AG04449 (cell line): ENCODE data around the gene TLCD3B.

Experiments used
- CTCF ChIA-PET: fragments of 350-600 bp; formaldehyde crosslinking; extraction: SDS; loops from one replicate; lab custom pipeline; 2021; ENCODE audit warnings: antibody characterized with exemption; lab: Yijun Ruan, JAX
- POLR2A ChIA-PET: fragments of 400-600, 350-600 bp; formaldehyde crosslinking; extraction: SDS; loops from one replicate; lab custom pipeline; 2020; ENCODE audit warnings: antibody characterized with exemption, inconsistent platforms; lab: Yijun Ruan, JAX
- DNase-seq: peaks from one replicate; pipeline ENCODE4 v3.0.0-alpha.2; 2010; ENCODE audit warnings: low read depth, low spot score
- H3K4me3 ChIP-seq: 2 replicates; pipeline ENCODE4 v1.5.1; 2011; ENCODE audit warnings: low read depth, mild to moderate bottlenecking, control low read depth, low read length
- CTCF ChIP-seq: IDR thresholded peaks from one replicate; pipeline ENCODE4 v1.5.1; 2011; ENCODE audit warnings: mild to moderate bottlenecking, moderate library complexity, low read length, control low read depth, inconsistent platforms; ENCODE audit not compliant: insufficient read depth; ENCODE audit errors: missing control alignments

TLCD3B gene

GRCh38 chr16:30067584-30067916, 36.5 kb upstream of the TLCD3B start:
- no peak for DNase-seq
- ChIA-PET POLR2A (interaction anchor here (3.0 to 3.5 kb wide), 3 partner anchors 10 to 24 kb away, joined by 24 to 66 read pairs (median 36); partner anchors contain the start of genes PPP4C and TBX6), CTCF (interaction anchor here (0.7 to 3.0 kb wide), 6 partner anchors 9 to 25 kb away, joined by 3 to 12 read pairs (median 7); a partner anchor contains a TSS)
- H3K4me3 ChIP-seq = peak overlapping the region; percentile 99
- no peak for TF ChIP-seq CTCF

GRCh38 chr16:30066761-30067583, 35.9 kb upstream of the TLCD3B start:
- POLR2A ChIA-PET = interaction anchor here (3.0 to 3.5 kb wide), 3 partner anchors 10 to 24 kb away, joined by 24 to 66 read pairs (median 36); partner anchors contain the start of genes PPP4C and TBX6

GRCh38 chr16:30065943-30066760, 35.1 kb upstream of the TLCD3B start:
- CTCF ChIA-PET = interaction anchor here (0.7 to 3.0 kb wide), 6 partner anchors 11 to 343 kb away, joined by 3 to 17 read pairs (median 8); partner anchors contain the start of gene TBX6
- peak overlapping the region; percentile 99 for H3K4me3 ChIP-seq
- POLR2A ChIA-PET = interaction anchor here (0.7 to 3.5 kb wide), 10 partner anchors 9 to 568 kb away, joined by 3 to 66 read pairs (median 5); partner anchors contain the start of genes PPP4C and TBX6
- no peak for DNase-seq
- TF ChIP-seq CTCF = no peak

More at GRCh38 chr16:30066761-30067583, 35.9 kb upstream of the TLCD3B start:
- peak overlapping the region; percentile 99 for H3K4me3 ChIP-seq
- DNase-seq = no peak
- CTCF ChIA-PET = interaction anchor here (0.7 to 3.0 kb wide), 8 partner anchors 10 to 343 kb away, joined by 3 to 17 read pairs (median 8); partner anchors contain the start of gene TBX6
- no peak for TF ChIP-seq CTCF

- TF ChIP-seq CTCF = no peak
- CTCF ChIA-PET = interaction anchor here (1.0 to 3.0 kb wide), 4 partner anchors 11 to 27 kb away, joined by 4 to 17 read pairs (median 10); partner anchors contain the start of gene TBX6
- peak within 1 kb of the TSS; percentile 99 for H3K4me3 ChIP-seq
- POLR2A ChIA-PET = interaction anchor here (0.9 to 3.5 kb wide), 12 partner anchors 8 to 569 kb away, joined by 3 to 66 read pairs (median 5); partner anchors contain the start of genes PPP4C and TBX6
- peak; percentile 91 for DNase-seq
These were observed 34.3 kb upstream of the TLCD3B start, which contains the start of gene ALDOA for GRCh38 chr16:30065102-30065942. TSS of gene ALDOA (plus strand) at chr16:30065760. CDS start at chr16:30066898, 1,138 bp downstream.

- TF ChIP-seq CTCF = no peak
- peak overlapping the region; percentile 69 for H3K4me3 ChIP-seq
- POLR2A ChIA-PET = interaction anchor here (1.0 to 3.5 kb wide), 10 partner anchors 7 to 306 kb away, joined by 3 to 66 read pairs (median 6); partner anchors contain the start of genes PPP4C and TBX6
- no peak for DNase-seq
- CTCF ChIA-PET = interaction anchor here (2.5 to 2.8 kb wide), 2 partner anchors 11 to 12 kb away, joined by 9 to 17 read pairs; a partner anchor contains a TSS
These were observed 33.6 kb upstream of the TLCD3B start for GRCh38 chr16:30064729-30065101.
